GM18508 (cell line): ENCODE results near the gene CEBPB.
"Not testable (repeated sequence)": the region's sequence is repeated elsewhere in the genome, so short reads cannot be mapped to it uniquely, and the experiment has no call there.

ENCODE experiments used
- ATAC-seq: cut with Tn5 transposase; IDR thresholded peaks from one replicate; pipeline ENCODE4 v1.9.1; 2021; ENCODE audit warnings: moderate number of reproducible peaks; ENCODE audit not compliant: insufficient read depth, unreplicated experiment

Gene CEBPB

GRCh38 chr20:50190251-50191064 is at the start of gene CEBPB:
Gene CEBPB, plus strand, starts transcription at chr20:50190830. Its CDS starts 204 bp downstream, at chr20:50191034.
- ATAC-seq: no peak

- no peak for ATAC-seq
These were observed 49.5 kb upstream of the CEBPB start for GRCh38 chr20:50141018-50141675.

GRCh38 chr20:50141811-50142561 is 48.6 kb upstream of the CEBPB start:
- ATAC-seq: no peak

GRCh38 chr20:50142812-50143211 is 47.8 kb upstream of the CEBPB start:
- ATAC-seq: no peak

GRCh38 chr20:50144362-50144761 is 46.3 kb upstream of the CEBPB start:
- no peak for ATAC-seq

GRCh38 chr20:50145566-50145965 is 45.1 kb upstream of the CEBPB start:
- ATAC-seq: no peak

GRCh38 chr20:50146214-50146613 is 44.4 kb upstream of the CEBPB start:
- no peak for ATAC-seq

- ATAC-seq: no peak
These were observed 43.6 kb upstream of the CEBPB start for GRCh38 chr20:50146732-50147662.

GRCh38 chr20:50149481-50150254 is 41.0 kb upstream of the CEBPB start:
- no peak for ATAC-seq

- no peak for ATAC-seq
These were observed 39.4 kb upstream of the CEBPB start for GRCh38 chr20:50151034-50151743.

- ATAC-seq: no peak
These were observed 38.1 kb upstream of the CEBPB start for GRCh38 chr20:50152394-50153152.

- no peak for ATAC-seq
These were observed 37.5 kb upstream of the CEBPB start for GRCh38 chr20:50153153-50153499.

GRCh38 chr20:50153500-50154377 is 36.9 kb upstream of the CEBPB start, which contains the start of gene PEDS1:
Gene PEDS1, minus strand, starts transcription at chr20:50153723. Its CDS starts 86 bp downstream, at chr20:50153637.
- ATAC-seq: no peak

GRCh38 chr20:50161494-50161893 is 29.1 kb upstream of the CEBPB start:
- not testable (repeated sequence) for ATAC-seq

GRCh38 chr20:50163570-50164317 is 26.9 kb upstream of the CEBPB start:
- no peak for ATAC-seq
